Measurements from ENCODE around the gene FN1.

- TF ChIP-seq CTCF (IDR thresholded peaks at IDR 0.05; ENCODE audit: low read length) (no peak), EZH2 (optimal IDR thresholded peaks at IDR 0.05; ENCODE audit: low read depth, low read length) (no peak)
These were observed 75.3 kb downstream of the FN1 start for GRCh38 chr2:215360596-215360995.
